Sigmoid colon (tissue), 4 donors: ENCODE data around the gene ZNF710.

Experiments
- EP300 ChIP-seq, 4 donors: sonication (generic); formaldehyde crosslinking; IDR thresholded peaks; one replicate each; pipeline ENCODE4 v1.6.1; 2017; ENCODE audit warnings: antibody characterized with exemption in 4 of 4
- POLR2A ChIP-seq, 2 donors: fragments of 450-650 bp; IDR thresholded peaks; one replicate each; pipeline ENCODE4 v1.6.1; 2016; ENCODE audit warnings: antibody characterized with exemption in 2 of 2, mild to moderate bottlenecking in 2 of 2, moderate library complexity in 2 of 2
- TF ChIP-seq, protein P1 (sequence below), 4 experiments: fragments of 450-650 bp in 3 of 4; fragments of 200-600 bp in 1 of 4; IDR thresholded peaks; one replicate each; pipeline ENCODE4 v1.5.1; 2016 to 2019; ENCODE audit warnings: antibody characterized with exemption in 4 of 4, mild to moderate bottlenecking in 3 of 4, moderate library complexity in 2 of 4

DNA sequence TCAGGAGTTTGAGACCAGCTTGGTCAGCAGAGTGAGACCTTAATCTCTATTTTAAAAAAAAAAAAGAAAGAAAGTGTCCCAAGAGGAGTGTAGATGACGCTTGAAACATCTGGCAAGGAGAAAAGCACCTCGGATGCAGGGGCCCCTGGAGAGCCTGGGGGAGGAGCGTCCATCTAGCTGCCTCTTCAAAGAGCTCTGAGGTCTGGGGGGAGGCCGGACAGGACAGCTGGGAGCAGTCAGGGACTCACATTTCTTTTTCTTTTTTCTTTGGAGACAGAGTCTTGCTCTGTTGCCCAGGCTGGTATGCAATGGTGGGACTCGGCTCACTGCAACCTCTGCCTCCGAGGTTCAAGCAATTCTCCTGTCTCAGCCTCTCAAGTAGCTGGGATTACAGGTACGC, 104.4 kb downstream of the ZNF710 start:
- TF ChIP-seq, protein P1, sequence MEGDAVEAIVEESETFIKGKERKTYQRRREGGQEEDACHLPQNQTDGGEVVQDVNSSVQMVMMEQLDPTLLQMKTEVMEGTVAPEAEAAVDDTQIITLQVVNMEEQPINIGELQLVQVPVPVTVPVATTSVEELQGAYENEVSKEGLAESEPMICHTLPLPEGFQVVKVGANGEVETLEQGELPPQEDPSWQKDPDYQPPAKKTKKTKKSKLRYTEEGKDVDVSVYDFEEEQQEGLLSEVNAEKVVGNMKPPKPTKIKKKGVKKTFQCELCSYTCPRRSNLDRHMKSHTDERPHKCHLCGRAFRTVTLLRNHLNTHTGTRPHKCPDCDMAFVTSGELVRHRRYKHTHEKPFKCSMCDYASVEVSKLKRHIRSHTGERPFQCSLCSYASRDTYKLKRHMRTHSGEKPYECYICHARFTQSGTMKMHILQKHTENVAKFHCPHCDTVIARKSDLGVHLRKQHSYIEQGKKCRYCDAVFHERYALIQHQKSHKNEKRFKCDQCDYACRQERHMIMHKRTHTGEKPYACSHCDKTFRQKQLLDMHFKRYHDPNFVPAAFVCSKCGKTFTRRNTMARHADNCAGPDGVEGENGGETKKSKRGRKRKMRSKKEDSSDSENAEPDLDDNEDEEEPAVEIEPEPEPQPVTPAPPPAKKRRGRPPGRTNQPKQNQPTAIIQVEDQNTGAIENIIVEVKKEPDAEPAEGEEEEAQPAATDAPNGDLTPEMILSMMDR (IDR thresholded peaks at IDR 0.05) = no peak
- TF ChIP-seq POLR2A (IDR thresholded peaks at IDR 0.05) = no peak
- TF ChIP-seq EP300 (IDR thresholded peaks at IDR 0.05) = no peak
